IMR-90 (cell line): Measurements from ENCODE around the gene TM9SF4.

Experiments used
- BHLHE40 ChIP-seq: fragments of 150-350 bp; IDR thresholded peaks from 2 replicates; pipeline ENCODE4 v1.6.1; 2016; ENCODE audit warnings: mild to moderate bottlenecking, low read depth, low read length
- CEBPB ChIP-seq: IDR thresholded peaks from 2 replicates; pipeline ENCODE4 v1.6.1; 2012; ENCODE audit warnings: low read depth, low read length, improper control_type of control experiment
- CHD1 ChIP-seq: IDR thresholded peaks from 2 replicates; pipeline ENCODE4 v1.6.1; 2012; ENCODE audit warnings: low read depth, low read length, improper control_type of control experiment
- MAFK ChIP-seq: IDR thresholded peaks from 2 replicates; pipeline ENCODE4 v1.6.1; 2012; ENCODE audit warnings: low read depth, low read length, improper control_type of control experiment
- MAZ ChIP-seq: IDR thresholded peaks from 2 replicates; pipeline ENCODE4 v1.6.1; 2012; ENCODE audit warnings: low read depth, mild to moderate bottlenecking, low read length, improper control_type of control experiment, moderate library complexity, borderline replicate concordance
- MXI1 ChIP-seq: IDR thresholded peaks from 2 replicates; pipeline ENCODE4 v1.6.1; 2012; ENCODE audit warnings: low read depth, mild to moderate bottlenecking, low read length, moderate library complexity, borderline replicate concordance
- NFE2L2 ChIP-seq: fragments of 150-350 bp; IDR thresholded peaks from 2 replicates; pipeline ENCODE4 v1.6.1; 2016; ENCODE audit warnings: low read depth, mild to moderate bottlenecking, low read length
- POLR2A ChIP-seq: IDR thresholded peaks from 2 replicates; pipeline ENCODE4 v1.6.1; 2012; ENCODE audit warnings: mild to moderate bottlenecking, low read depth, low read length
- RAD21 ChIP-seq: IDR thresholded peaks from 2 replicates; pipeline ENCODE4 v1.6.1; 2012; ENCODE audit warnings: low read length, improper control_type of control experiment
- SMC3 ChIP-seq: fragments of 150-350 bp; IDR thresholded peaks from 2 replicates; pipeline ENCODE4 v1.6.1; 2016; ENCODE audit warnings: low read depth, mild to moderate bottlenecking, antibody characterized with exemption, low read length, moderate library complexity
- TF ChIP-seq, protein P1 (sequence below): conservative IDR thresholded peaks from 2 replicates; pipeline ENCODE4 v1.5.1; 2012; ENCODE audit warnings: mild to moderate bottlenecking, low read depth, low read length, improper control_type of control experiment
- TF ChIP-seq, protein P2 (sequence below): fragments of 150-350 bp; IDR thresholded peaks from 2 replicates; pipeline ENCODE4 v1.6.1; 2016; ENCODE audit warnings: low read depth, mild to moderate bottlenecking, low read length, moderate library complexity, borderline replicate concordance
- TF ChIP-seq, protein P3 (sequence below): fragments of 150-350 bp; IDR thresholded peaks from 2 replicates; pipeline ENCODE4 v1.6.1; 2017; ENCODE audit warnings: mild to moderate bottlenecking, antibody characterized with exemption, low read length, low read depth

DNA sequence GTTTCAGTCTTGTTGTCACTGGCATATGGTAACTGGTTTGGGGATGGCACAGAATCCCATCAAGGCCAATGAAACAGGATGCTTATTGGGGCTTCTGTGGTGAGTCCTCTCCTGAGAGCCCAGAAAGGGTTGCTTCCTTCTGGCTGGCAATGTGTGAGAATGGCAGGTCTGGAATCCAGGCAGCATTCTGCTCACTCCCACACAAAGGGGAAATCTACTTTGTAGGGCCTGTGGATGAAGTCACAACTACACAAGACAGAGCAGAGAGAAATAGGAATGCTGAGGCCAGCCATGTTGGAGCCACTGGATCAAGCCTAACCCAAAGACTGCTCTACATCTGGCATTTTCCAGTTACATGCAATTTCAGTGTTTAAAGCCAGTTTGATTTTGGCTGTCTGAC is 82.4 kb downstream of the TM9SF4 start:
- TF ChIP-seq, protein P1, sequence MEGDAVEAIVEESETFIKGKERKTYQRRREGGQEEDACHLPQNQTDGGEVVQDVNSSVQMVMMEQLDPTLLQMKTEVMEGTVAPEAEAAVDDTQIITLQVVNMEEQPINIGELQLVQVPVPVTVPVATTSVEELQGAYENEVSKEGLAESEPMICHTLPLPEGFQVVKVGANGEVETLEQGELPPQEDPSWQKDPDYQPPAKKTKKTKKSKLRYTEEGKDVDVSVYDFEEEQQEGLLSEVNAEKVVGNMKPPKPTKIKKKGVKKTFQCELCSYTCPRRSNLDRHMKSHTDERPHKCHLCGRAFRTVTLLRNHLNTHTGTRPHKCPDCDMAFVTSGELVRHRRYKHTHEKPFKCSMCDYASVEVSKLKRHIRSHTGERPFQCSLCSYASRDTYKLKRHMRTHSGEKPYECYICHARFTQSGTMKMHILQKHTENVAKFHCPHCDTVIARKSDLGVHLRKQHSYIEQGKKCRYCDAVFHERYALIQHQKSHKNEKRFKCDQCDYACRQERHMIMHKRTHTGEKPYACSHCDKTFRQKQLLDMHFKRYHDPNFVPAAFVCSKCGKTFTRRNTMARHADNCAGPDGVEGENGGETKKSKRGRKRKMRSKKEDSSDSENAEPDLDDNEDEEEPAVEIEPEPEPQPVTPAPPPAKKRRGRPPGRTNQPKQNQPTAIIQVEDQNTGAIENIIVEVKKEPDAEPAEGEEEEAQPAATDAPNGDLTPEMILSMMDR = no peak
- no peak for TF ChIP-seq POLR2A
- TF ChIP-seq RAD21 = no peak
- TF ChIP-seq BHLHE40 = no peak
- no peak for TF ChIP-seq MAFK
- TF ChIP-seq MAZ = no peak
- no peak for TF ChIP-seq MXI1
- TF ChIP-seq, protein P2, sequence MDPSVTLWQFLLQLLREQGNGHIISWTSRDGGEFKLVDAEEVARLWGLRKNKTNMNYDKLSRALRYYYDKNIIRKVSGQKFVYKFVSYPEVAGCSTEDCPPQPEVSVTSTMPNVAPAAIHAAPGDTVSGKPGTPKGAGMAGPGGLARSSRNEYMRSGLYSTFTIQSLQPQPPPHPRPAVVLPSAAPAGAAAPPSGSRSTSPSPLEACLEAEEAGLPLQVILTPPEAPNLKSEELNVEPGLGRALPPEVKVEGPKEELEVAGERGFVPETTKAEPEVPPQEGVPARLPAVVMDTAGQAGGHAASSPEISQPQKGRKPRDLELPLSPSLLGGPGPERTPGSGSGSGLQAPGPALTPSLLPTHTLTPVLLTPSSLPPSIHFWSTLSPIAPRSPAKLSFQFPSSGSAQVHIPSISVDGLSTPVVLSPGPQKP = no peak
- TF ChIP-seq, protein P3, sequence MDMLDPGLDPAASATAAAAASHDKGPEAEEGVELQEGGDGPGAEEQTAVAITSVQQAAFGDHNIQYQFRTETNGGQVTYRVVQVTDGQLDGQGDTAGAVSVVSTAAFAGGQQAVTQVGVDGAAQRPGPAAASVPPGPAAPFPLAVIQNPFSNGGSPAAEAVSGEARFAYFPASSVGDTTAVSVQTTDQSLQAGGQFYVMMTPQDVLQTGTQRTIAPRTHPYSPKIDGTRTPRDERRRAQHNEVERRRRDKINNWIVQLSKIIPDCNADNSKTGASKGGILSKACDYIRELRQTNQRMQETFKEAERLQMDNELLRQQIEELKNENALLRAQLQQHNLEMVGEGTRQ = no peak
- no peak for TF ChIP-seq CEBPB
- TF ChIP-seq SMC3 = no peak
- TF ChIP-seq NFE2L2 = no peak
- TF ChIP-seq CHD1 = no peak
